ENCODE results near the gene ISL2. TPM values are rescaled to one million over a fixed set of nuclear protein-coding genes. Genes with fewer than 3 reads are reported as not detected.

The ISL2 gene
- total and polyA plus RNA-seq, 4 donors = 0.22 to 0.86 (median 0.38) TPM; not detected in 1

DNA sequence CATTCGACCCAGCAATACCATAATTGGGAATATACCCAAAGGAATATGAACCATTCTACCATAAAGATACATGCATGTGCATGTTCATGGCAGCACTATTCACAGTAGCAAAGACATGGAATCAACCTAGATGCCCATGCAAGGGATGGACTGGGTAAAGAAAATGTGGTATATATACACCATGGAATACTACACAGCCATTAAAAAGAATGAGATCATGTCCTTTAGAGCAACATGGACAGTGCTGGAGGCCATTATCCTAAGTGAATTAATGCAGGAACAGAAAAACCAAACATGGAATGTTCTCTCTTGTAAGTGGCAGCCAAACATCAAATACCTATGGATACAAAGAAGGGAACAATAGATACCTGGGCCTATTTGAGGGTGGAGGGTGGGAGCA lies 32.7 kb upstream of the ISL2 start:
- no peak for DNase-seq
- H3K4me3 ChIP-seq = no peak overlapping the region
- peaks cover 0 to 3% (median 0%) of the 10 kb centered on the region in 4 donors for H3K9me3 ChIP-seq (ENCODE audit: control insufficient read depth in 4 of 4, insufficient read depth in 3 of 4, low read length in 3 of 4)
- no peaks in the 10 kb centered on the region for H3K27me3 ChIP-seq (ENCODE audit: control insufficient read depth in 3 of 3, insufficient read depth in 3 of 3, low read length in 2 of 3)
- ATAC-seq (ENCODE audit: insufficient read depth, low FRiP score) = no peak
- H3K4me1 ChIP-seq (ENCODE audit: control insufficient read depth in 5 of 5, insufficient read depth in 5 of 5, low read length in 5 of 5) = peaks cover 0 to 9% (median 0%) of the 10 kb centered on the region in 5 donors
- TF ChIP-seq CTCF (IDR thresholded peaks at IDR 0.05; ENCODE audit: control extremely low read depth, extremely low read depth) = no peak
- WGBS, 2 donors = 86 to 88% methylated on average over 1 of the region's 1 CpG
- H3K27ac ChIP-seq (ENCODE audit: low read depth in 1 of 2, low read length in 1 of 2) = no peak overlapping the region
- no peak overlapping the region for H3K9ac ChIP-seq (ENCODE audit: insufficient read depth in 1 of 2, low read length in 2 of 2)
- no peaks in the 10 kb centered on the region for H3K36me3 ChIP-seq (ENCODE audit: control insufficient read depth in 4 of 4, insufficient read depth in 4 of 4, low read length in 4 of 4)

GRCh38 chr15:76309601-76310330 lies 26.8 kb upstream of the ISL2 start:
- no peak overlapping the region for H3K27ac ChIP-seq (ENCODE audit: low read depth in 1 of 2, low read length in 1 of 2)
- DNase-seq = peak in 2 of 3 donors; percentile 51 to 70

DNA sequence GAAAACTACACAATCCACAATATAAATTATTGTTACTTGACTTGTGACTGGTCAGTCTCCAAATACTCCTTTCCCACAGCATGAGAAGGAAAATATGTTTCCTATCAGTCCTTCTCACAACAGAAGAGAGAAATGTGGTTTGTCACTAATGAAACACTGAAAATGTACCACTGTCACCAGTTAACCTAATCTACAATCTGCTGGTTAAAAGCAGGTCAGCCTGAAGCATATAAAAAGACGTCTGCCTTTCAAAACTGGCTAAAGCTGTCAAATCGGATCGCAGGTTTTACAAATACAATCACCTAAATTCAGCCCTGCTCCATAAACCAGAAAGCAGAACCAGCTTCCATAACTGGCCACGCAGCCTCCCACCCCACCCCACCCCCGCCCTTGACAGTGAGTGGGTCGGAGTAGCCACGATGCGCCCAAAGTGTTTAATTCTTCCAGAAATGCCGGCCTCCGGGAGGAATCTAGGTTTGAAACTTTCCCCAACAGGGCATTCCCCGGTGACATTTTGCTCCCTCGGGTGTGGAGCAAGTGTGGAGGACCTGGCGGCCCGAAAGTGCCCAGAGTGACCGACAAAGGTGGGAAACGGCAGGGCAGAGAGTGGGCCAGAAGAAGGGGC lies 26.0 kb upstream of the ISL2 start:
- DNase-seq = peak; percentile 25 to 50 (median 38)

More at GRCh38 chr15:76309601-76310330, 26.8 kb upstream of the ISL2 start:
- 87% methylated on average over 13 of the region's 13 CpGs for WGBS, 2 donors
- H3K4me1 ChIP-seq (ENCODE audit: control insufficient read depth in 5 of 5, insufficient read depth in 5 of 5, low read length in 5 of 5) = peaks cover 0 to 17% (median 7%) of the 10 kb centered on the region in 5 donors
- H3K9ac ChIP-seq (ENCODE audit: insufficient read depth in 1 of 2, low read length in 2 of 2) = no peak overlapping the region
- no peaks in the 10 kb centered on the region for H3K36me3 ChIP-seq (ENCODE audit: control insufficient read depth in 4 of 4, insufficient read depth in 4 of 4, low read length in 4 of 4)
- H3K9me3 ChIP-seq (ENCODE audit: control insufficient read depth in 4 of 4, insufficient read depth in 3 of 4, low read length in 3 of 4) = no peaks in the 10 kb centered on the region
- no peak for ATAC-seq (ENCODE audit: insufficient read depth, low FRiP score)
- H3K27me3 ChIP-seq (ENCODE audit: control insufficient read depth in 3 of 3, insufficient read depth in 3 of 3, low read length in 2 of 3) = no peaks in the 10 kb centered on the region
- no peak for TF ChIP-seq CTCF (IDR thresholded peaks at IDR 0.05; ENCODE audit: control extremely low read depth, extremely low read depth)
- H3K4me3 ChIP-seq = no peak overlapping the region

More for the DNA sequence above, 26.0 kb upstream of the ISL2 start:
- Histone ChIP-seq H3K27me3 (ENCODE audit: control insufficient read depth in 3 of 3, insufficient read depth in 3 of 3, low read length in 2 of 3) (no peaks in the 10 kb centered on the region), H3K9ac (ENCODE audit: insufficient read depth in 1 of 2, low read length in 2 of 2) (peak overlapping the region; percentile 86 to 94), H3K4me3 (peak overlapping the region; percentile 87), H3K27ac (ENCODE audit: low read depth in 1 of 2, low read length in 1 of 2) (peak overlapping the region; percentile 82 to 91), H3K9me3 (ENCODE audit: control insufficient read depth in 4 of 4, insufficient read depth in 3 of 4, low read length in 3 of 4) (no peaks in the 10 kb centered on the region), H3K36me3 (ENCODE audit: control insufficient read depth in 4 of 4, insufficient read depth in 4 of 4, low read length in 4 of 4) (no peaks in the 10 kb centered on the region), H3K4me1 (ENCODE audit: control insufficient read depth in 5 of 5, insufficient read depth in 5 of 5, low read length in 5 of 5) (peaks cover 0 to 15% (median 7%) of the 10 kb centered on the region in 5 donors)
- no peak for TF ChIP-seq CTCF (IDR thresholded peaks at IDR 0.05; ENCODE audit: control extremely low read depth, extremely low read depth)
- ATAC-seq (ENCODE audit: insufficient read depth, low FRiP score) = peak; percentile 3
- WGBS, 2 donors = 1% methylated on average over 16 of the region's 16 CpGs

Data from lung (tissue), 12 donors.